ENCODE measurements around the gene MS4A13.
"Not testable (repeated sequence)": the region's sequence is repeated elsewhere in the genome, so short reads cannot be mapped to it uniquely, and the experiment has no call there.

Gene MS4A13, protein sequence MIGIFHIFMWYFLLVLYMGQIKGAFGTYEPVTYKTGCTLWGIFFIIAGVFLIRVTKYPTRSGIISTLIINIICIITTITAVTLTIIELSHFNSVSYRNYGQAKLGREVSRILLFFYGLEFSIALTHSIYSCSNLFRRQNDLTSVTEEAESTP

DNA sequence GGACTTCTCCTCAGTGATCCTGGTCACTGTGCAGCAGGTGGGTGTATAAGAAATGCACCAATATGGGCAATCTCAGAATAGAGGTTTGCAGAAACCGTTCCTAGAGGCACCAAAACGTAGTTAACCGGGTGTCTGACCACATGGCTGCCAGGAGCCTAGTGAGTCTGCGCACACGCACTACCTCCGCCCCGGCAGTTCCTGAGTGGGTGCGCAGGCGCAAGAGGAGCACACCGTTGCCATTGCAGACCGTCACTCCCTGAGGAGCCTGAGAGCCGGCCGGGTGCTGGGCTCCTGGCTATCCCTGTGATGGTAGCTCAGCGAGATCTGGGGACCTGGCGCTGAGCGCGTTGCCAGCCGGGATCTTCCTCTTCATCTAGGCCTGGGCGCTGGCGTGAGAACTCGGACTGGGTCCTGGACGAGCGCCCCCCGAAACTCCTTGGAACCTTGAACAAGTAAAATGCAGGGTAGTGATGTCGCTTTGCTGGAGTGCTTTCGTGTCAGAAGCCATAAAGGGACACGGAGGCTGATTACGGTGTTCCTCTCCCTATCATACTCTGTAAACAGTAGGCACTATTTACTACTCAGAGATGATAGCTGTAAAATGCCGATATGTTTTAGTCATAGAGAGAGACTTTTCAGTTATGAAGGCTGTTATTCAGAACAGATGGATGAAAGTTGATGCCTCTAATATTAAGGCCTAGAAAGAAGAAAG is at the start of gene MS4A13:
MS4A13 (plus strand) TSS at position 249 of the 712 bp plus-strand sequence. CDS start 2,692 bp downstream, outside the sequence.
- no peak for DNase-seq

DNA sequence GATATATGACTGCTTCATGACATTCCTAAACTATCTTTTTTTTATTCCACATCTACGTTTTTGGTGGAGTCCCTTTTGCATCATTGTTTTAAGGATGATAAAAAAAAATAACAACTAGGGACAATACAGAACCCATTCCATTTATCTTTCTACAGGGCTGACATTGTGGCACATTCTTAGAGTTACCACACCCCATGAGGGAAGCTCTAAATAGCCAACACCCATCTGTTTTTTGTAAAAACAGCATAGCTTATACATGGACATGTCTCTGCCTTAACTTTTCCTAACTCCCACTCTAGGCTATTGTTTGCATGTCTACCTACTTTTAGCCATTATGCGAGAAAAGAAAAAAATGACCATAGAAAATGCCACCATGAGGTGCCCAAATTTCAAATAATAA is 46.4 kb upstream of the MS4A13 start:
- no peak for DNase-seq

DNA sequence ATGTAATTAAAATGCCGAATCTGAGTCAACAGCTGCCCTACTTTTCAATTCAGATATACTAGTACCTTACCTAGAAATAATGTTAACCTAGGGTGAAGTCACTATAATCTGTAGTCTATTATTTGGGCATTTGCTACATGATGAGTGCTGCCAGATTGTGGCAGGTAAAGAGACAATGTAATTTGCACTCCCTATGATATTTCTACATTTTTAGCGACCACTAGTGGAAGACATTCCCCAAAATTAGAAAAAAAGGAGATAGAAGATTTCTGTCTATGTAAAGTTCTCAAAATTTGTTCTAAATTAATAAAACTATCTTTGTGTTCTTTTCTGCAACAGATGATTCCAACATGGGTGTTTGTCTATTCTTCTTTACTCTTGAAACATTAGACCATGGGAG is 45.5 kb upstream of the MS4A13 start:
- DNase-seq, result no peak

DNA sequence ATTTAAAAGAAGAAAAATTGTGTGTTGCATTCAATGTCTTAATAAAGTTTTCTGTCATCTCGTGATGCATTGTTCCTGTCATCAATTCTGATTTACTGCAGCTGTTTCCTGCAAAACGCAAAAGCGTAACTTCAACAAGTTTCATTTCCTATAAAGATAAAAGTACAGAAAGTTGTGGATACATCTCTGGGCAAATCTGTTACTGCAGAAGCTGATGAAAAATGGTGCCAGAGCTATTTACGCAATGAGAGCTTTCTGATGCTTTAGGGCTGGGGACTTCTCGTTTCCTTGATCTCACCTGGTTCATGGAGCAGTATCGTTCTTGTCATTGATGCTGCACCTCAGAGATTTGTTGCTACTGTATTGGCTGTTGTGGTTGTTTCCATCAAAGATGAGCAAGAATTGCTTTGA is 38.2 kb upstream of the MS4A13 start:
- no peak for DNase-seq

DNA sequence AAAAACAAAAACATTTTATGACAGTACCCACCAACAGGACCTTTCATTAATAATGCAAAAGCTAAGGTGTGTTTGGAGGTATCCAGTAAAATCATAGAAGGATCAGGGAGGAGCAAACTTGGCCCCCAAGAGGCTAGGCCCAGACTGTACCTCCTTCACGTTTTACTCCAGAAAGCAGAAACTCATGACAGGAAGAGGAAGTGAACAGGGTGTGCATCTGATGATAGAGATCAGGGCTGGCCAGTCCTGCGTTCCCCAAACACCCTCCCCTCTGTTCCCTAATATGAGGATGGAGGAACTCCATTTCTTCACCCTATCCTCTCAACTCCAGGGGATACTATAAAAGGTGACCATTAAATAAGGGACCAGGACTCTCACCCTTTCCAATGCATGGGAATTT is 32.8 kb upstream of the MS4A13 start:
- no peak for DNase-seq

DNA sequence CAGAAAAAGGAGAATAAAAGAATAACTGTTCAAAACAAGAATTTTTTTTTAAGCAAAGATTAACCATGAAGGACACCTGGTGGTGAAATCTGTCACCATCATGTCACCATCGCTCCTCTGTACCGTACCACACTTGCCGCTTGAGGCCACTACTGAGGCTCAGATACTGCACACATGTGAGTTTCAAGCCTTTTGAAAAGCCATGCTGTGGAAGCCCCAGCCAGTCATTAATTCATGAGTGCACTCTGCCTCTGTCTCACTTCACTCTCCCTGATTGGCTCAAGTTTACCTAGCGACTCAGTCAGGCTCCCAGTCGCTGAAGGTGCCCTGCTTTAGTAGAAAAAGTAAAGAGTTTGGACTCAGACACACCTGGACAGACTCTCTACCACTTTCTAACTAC is 29.2 kb upstream of the MS4A13 start:
- DNase-seq, result peak; percentile 31

DNA sequence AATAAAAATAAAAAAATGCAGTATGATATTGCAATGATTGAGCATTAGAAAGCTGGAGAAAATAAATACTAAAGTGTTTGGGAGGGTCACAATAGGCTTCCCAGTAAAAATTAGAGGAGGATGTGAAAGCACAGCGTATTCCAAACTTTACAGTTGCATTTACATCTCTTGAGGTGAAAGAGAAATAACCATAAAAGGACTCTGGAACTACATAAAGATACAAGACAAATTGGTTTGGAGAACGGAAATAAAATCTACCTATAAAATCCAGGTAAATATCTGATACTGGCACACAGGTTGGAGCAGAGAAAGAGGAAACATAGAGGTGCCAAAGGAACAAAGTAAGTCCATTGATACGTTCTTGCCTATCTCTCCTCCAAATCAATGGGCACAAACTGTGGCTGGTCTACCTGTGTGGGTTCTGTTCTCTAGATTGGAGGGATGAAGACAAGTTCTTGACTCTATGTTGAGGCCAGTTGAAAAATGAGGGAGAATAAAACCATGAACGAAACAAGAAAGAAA is 22.6 kb upstream of the MS4A13 start, which contains the start of gene MS4A12:
MS4A12 (plus strand) TSS at position 291 of the 522 bp plus-strand sequence. CDS start 4,541 bp downstream, outside the sequence.
- no peak for DNase-seq

DNA sequence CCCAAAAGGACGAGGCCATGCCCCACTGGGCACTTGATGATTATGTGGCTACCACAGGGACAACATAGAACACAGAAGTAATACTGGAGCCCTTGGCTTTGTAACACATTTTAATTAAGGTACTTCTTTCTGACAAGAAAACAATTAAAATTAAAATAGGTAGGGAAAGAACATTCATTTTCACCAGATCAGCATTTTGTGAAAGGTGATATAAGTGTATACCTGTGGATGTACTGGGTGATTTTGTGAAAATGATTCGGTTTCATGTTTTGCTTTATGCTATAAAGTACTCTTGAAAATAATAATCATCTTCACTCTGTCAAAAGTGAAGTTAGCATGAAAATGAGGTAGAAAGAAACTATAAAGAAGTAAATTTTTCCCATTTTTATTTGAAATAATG is 21.7 kb upstream of the MS4A13 start:
- no peak for DNase-seq

DNA sequence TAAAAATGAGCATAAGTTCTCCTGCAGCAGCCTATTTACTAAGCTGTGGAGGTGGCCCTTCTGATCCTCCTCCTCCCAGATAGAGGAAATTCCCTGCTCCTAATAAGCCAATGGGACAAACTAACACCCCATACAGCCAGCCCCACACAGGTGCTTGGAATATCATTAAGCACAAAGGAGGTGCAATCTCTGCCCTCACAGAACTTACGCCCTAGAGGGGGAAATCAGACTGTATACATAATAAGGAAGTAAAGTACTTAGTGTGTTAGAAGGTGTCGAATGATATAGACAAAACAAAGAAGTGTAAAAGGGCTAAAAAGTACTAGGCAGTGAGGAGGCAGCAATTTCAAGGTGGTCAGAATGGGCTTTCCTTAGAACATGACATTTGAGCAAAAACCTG is 16.8 kb upstream of the MS4A13 start:
- no peak for DNase-seq

DNA sequence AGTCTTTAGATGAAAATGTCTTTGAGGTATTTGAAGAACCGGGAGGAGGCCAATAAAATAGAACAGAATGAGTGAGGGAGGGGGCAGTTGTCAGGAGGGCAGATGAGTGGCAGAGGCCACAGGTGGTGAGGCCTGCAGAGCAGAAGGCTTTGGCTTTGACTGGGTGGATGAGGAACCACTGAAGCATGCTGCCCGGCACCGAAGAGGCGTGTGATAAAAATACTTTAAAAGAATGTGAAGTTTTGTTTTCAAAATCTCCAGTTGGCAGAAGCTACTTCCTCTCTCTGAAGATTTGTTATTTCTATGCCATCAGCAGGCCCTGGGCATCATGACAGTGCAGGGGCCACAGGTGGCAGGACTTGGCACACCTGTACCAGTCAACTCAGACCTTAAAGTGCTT is 16.3 kb upstream of the MS4A13 start:
- DNase-seq, result no peak

DNA sequence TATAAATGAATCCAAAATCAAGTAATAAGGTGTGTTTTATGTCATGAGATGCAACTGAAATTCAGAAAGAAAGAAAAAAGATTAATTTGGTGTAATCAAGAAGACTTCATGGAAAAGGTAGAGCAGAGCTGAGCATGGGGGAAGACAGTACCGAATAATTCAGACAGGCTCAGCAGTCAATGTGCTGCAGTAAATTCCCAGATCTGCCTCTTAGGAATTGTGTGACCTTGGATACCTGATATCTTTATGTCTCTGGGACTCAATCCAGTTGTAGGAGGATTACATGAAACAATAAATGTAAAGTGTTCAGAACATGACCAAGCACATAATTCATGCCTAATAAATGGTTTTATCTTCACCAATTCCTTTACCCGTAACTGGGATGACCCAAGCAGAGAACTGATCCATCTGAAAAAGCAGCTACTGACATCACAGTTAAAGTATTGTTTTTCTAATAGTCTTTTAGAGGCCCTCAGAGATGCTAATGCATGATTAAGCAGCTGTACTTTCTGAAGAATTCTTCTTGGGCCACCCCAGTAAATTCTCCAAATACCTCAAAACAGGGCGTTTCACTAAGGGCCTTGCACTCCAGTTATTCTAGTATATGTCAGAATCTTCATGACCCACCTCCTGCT is 14.8 kb upstream of the MS4A13 start:
- DNase-seq, result no peak

DNA sequence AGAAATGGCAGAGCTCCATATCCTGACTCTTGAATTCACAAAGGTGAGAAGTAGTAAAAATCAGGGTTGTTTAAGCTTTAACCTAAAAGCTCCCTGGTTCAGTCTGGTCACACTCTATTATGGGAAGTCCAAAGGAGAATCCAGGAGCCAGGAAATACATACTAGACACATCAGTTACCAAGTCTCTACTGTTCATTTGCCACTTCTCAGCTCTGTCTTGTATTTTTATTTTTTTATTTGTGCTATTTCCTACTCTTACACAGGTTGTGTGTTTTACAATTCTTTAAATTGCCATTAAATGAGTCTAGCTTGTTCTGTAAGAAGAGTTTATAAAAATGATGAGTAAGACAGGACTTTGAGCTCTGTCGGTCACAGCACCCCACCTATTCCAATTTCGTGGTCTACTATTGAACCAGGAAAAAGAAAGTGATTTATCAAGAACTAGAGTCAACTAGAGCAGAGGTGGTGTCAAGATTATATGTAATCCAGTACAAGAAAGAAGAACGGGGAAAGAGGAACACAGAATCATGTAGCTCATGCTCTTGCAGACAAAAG is 12.9 kb upstream of the MS4A13 start:
- no peak for DNase-seq

DNA sequence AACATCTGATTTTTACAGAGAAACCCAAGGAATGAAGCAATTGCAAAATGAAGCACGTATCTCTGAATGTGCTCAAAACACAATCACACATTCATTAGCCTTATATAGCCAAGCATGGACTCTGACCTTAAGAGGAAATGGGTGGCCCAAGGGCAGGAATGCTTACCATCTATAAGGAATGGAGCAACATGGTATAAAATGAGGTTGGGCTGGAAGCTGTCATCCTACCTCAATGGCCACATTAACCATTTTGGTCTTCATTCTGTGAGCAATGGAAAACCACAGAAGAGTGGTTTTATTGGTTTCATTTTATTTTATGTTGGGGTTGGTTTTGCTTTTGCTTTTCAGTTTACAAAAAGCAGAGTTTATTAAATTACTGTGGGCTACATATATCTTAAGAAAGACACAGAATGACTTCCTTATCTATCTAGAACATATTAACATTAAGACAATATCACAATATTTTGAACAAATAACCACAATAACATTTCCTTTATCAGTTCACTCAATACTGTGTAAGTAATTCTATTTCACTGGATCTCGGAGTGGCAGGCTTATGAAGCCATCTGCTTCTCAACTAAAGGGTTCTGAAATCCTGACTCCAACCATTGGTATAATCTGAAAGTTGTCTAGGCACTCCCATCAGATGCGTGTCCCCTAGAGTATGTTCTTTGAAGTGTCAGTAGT is 10.8 kb upstream of the MS4A13 start:
- peak; percentile 19 for DNase-seq

DNA sequence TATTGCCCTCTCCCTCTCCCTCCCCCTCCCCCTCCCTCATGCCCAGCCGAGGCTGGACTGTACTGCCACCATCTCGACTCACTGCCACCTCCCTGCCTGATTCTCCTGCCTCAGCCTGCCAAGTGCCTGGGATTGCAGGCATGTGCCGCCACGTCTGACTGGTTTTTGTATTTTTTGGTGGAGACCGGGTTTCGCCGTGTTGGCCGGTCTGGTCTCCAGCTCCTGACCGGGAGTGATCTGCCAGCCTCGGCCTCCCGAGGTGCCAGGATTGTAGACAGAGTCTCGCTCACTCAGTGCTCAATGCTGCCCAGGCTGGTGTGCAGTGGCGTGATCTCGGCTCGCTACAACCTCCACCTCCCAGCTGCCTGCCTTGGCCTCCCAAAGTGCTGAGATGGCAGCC is 5.6 kb upstream of the MS4A13 start:
- DNase-seq, result not testable (repeated sequence)

DNA sequence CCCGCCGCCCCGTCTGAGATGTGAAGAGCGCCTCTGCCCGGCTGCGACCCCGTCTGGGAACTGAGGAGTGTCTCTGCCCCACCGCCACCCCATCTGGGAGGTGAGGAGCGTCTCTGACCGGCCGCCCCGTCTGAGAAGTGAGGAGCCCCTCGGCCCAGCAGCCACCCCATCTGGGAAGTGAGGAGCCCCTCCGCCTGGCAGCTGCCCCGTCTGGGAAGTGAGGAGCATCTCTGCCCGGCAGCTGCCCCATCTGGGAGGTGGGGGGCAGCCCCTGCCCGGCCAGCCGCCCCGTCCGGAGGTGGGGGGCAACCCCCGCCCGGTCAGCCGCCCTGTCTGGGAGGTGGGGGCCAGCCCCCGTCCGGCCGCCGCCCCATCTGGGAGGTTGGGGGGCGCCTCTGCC is 5.0 kb upstream of the MS4A13 start:
- not testable (repeated sequence) for DNase-seq

DNA sequence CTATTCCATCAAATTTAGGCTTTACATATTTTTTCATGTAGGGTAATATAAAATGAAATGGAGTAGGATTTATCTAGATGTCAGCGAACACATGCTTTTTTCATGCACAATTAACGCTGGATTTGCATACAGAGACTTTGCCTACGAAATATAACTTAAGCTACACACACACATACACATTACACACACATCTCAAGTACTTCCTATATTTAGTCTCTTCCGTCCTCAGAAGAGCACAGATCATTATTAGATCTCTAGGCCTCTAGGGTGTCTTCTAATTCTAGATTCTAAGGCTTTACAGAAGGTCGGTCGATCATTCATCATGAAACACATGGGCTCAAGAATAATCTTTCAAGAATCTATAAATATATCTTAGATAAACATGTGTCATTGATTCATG is 3.8 kb upstream of the MS4A13 start:
- DNase-seq, result no peak

DNA sequence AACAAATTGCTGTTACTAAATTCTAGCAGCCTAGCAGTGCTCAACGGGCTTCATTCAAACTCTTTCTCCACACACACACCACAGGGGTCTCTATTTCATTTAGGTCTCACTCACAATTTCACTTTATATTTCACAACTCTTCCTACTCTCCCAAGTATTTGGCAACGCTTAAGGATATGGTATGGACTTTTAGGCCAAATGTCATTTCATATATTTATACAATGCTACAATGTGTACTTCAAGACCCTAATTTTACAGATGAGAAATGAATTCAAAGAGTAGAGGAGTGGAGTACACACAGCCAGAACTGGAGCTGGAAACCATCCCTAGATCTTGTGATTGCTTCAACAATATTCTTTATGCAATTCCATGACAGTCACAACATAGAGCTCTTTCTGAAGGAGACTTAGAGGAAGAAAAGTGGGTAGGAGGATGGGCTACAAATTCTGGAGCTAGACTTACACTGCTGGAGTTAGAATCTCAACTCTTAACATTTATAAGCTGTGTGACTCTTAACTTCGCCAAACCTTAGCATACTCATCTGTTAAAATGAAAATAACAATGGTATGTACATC is 2.5 kb upstream of the MS4A13 start:
- DNase-seq, result no peak

DNA sequence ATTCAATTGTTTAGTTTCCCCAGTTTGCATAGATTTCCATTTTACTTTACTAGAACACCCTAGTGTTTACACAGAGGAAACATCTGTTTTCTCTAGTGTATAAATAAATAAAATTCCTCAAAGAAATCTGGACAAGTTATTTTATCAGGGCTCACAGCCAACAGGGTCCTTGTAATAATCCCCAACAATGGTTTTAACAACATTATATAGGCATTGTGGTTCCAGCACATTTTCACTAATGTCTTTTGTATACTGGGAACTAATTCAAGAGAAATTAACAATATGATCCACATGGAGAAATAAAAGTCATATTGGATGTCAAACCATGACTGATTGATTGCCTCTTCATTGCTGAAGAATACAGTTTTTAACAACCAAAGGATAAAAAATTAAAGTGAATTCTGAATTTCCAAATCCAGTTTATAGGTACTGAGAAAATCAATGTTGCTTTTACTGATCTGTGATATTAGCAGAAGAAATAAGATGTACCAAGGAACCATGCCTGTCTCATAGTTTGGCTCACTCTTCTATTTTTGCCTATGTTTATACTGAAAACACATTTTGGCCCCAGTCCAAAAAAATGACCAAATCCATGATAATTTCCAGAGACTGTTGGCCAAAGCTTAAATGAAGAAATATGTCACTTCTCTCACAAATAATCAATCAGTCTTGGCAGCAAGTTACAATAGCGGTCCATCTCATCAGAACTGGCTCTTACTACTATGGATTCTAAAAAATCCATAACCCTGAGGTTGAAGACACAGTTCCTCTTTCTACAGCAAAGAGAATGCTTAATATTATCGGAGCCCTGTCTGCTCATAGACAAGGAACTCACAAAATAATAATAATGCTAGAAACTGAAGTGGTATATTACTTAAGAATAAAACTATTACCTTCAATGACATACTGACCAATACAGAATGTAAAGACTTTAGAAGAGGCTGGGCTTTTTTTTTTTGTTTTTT is 1.4 kb upstream of the MS4A13 start:
- no peak for DNase-seq

DNA sequence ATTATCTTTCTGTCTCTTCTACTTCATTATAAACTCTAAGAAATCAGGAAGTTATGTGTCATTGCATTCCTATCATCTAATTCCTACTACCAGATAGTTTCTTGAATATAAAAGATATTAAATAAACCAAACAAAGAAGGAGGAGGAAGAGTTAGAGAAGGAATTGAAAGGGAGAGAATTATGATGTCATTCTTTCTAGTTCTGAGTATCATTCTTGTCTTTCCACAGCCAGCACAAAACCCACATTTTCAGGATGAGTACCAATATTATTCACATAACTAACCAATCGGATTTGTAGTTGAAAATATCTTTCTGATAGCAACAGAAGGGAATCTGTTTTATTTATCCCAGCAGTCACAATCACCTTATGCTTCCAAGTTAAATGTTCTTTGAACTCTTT is 13.3 kb downstream of the MS4A13 start:
- DNase-seq, result peak; percentile 15

DNA sequence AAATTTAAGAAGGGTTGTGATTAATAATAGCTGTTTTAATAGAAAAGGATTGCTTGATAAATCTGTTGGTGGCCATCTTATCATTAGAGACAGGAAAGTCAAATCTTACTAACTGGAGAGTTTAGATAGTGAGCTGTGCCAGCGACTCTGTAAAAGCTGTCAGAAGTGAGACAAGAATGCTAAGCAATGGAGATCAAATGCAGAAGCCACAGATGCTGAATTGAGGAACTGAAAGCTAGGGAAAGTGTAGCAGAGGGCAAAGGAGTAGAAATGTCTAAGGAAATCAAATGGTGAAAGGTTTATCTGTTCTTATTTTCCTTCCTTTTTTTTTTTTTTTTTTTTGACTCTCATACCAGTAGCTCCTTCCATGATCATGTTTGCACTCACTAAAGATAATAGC is 13.7 kb downstream of the MS4A13 start:
- DNase-seq, result no peak

DNA sequence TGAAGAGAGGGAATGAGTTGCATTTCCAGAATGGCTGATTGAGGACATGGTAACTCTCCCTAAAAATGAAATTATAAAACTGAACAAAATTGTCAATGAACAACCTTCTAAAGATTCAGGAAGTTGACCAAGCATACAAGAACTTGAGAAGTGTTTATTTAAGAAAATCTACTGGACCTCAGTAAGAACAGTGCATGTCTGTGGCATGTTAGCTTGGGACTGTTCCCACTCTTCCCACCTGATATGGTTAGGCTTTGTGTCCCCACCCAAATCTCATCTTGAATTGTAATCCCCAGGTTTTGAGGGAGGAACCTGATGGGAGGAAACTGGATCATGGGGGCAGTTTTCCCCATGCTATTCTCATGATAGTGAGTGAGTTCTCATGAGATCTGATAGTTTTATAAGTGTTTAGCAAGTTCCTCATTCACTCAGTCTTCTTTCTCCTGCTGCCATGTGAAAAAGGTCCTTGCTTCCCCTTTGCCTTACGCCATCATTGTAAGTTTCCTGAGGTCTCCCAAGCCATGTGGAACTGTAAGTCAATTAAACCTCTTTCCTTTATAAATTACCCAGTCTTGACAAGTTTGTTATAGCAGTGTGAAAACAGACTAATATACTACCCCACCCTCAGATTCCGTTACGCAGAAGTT is 15.4 kb downstream of the MS4A13 start:
- no peak for DNase-seq
